22Rv1 (cell line): Measurements from ENCODE around the gene CUL9.

Experiments
- ZFX ChIP-seq: fragments of 450-650 bp; IDR thresholded peaks from 2 replicates; pipeline ENCODE4 v1.6.1; 2017; ENCODE audit warnings: antibody characterized with exemption, borderline replicate concordance
- TF ChIP-seq, protein P1 (sequence below): fragments of 450-650 bp; IDR thresholded peaks from 2 replicates; pipeline ENCODE4 v1.5.1; 2017; ENCODE audit warnings: mild to moderate bottlenecking

DNA sequence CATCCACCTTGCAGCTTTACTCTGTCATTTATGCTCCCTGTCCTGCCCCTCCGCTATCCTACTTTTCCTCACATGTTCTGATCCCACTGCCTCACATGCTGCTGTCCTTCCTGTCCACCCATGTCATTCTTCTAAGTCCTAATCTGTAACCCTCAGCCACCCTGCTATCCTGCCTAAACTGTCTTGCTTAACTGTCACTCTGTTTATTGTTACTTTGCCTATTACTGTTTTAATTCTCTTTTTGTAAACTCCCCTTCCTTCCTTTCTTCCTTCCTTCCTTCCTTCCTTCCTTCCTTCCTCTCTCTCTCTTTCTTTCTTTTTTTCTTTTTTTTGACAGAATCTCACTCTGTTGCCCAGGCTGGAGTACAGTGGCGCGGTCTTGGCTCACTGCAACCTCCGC lies 1.4 kb downstream of the CUL9 start:
- TF ChIP-seq, protein P1, sequence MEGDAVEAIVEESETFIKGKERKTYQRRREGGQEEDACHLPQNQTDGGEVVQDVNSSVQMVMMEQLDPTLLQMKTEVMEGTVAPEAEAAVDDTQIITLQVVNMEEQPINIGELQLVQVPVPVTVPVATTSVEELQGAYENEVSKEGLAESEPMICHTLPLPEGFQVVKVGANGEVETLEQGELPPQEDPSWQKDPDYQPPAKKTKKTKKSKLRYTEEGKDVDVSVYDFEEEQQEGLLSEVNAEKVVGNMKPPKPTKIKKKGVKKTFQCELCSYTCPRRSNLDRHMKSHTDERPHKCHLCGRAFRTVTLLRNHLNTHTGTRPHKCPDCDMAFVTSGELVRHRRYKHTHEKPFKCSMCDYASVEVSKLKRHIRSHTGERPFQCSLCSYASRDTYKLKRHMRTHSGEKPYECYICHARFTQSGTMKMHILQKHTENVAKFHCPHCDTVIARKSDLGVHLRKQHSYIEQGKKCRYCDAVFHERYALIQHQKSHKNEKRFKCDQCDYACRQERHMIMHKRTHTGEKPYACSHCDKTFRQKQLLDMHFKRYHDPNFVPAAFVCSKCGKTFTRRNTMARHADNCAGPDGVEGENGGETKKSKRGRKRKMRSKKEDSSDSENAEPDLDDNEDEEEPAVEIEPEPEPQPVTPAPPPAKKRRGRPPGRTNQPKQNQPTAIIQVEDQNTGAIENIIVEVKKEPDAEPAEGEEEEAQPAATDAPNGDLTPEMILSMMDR = no peak
- no peak for TF ChIP-seq ZFX
